ENCODE results near the gene RAB26.

RAB26 gene

DNA sequence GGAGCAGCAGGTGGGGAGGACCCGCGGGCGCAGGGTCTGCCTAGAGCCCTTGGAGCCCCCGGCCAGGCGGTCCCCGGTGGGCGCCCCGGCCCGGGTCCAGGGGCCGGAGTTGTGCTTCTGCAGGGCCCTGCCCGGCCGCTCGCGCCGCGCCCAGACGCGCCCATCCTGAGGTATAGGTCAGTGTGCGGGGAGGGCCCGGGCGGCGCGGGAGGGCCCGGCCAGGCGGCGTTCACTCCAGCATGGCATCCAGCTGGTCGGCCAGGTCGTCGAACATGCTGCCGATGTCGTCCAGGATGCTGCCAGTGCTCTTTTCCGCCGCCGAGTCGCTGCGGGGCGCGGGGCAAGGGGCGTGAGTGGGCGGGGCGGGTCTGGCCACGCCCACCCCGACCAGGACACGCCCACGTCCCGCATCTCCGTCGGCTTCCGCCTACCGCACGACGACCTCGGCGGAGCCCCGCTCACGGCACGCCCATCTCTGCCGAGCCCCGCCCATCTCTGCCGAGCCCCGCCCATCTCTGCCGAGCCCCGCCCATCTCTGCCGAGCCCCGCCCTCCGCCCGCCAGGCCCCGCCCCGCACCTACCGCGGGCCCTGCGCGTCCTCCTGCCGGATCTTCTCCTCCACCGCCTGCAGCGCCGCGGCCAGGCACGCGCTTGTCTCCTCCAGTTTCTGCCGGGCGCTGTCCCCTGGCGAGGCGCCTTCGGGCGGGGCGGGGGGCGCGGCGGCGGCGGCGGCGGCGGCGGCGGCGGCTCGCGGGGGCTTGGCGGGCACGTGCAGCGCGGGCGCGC lies 30.1 kb downstream of the RAB26 start:
- DNase-seq (ENCODE audit: low read depth, low spot score), result no peak

DNA sequence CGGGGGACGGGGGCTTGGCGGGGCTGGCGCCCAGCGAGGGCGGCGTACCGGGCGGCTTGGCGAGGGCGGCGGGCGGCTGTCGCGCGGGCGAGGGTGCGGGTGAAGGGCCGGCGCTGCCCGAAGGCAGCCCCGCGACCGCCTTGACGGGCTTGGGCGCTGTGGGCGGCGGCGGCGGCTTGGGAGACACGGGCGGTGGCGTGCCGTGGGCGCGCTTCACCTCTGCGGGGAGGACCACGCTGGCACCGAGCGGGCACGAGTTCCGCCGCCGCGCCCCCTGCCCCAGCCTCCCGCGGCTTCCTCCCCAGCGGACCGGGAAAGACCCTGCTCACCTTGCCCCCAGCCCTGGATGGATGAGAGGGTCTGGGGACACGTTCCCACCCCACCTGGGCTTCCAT lies 30.7 kb downstream of the RAB26 start:
- no peak for DNase-seq (ENCODE audit: low read depth, low spot score)

- DNase-seq (ENCODE audit: low read depth, low spot score), result no peak
Measured at GRCh38 chr16:2179576-2179975, 31.2 kb downstream of the RAB26 start.

- no peak for DNase-seq (ENCODE audit: low read depth, low spot score)
Measured at GRCh38 chr16:2180461-2180860, 32.0 kb downstream of the RAB26 start.

- DNase-seq (ENCODE audit: low read depth, low spot score), result no peak
Measured at GRCh38 chr16:2180962-2181923, 32.8 kb downstream of the RAB26 start.

DNA sequence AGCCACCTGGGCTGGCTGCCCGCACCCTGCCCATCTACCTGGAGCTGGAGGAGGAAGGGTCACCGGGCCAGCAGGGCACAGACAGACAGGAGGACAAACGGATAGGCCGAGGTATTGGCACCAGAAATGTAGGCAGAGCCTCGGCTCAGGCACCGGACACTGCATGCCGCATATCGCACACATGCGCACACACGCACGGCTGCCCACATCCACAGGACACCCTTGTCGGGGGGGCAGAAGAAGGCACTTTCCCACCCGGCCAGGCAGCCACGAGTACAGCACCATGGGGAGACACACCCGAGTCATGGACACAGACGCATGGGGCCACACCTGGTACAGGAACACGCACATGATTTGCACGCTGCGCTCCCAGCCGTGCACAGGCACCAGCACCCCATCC lies 33.5 kb downstream of the RAB26 start:
- no peak for DNase-seq (ENCODE audit: low read depth, low spot score)

GRCh38 chr16:2183671-2184070 lies 35.2 kb downstream of the RAB26 start:
- no peak for DNase-seq (ENCODE audit: low read depth, low spot score)

DNA sequence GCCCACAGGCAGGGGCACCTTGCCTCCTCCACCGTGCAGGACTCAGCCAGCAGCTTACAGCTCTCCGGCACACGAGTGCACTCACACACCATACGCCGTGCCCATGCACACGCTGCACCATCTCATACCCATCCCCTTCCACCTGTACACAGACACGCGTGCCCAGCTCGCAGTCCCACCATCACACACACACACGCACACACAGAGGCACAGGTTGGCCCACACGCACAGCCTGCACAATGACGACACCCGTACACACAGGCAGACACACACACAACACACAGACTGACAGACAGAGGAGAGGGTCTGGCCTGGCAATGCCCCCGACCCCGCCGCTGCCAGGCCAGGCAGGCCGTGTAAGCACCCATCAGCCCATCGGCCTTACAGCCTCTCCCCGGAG lies 35.9 kb downstream of the RAB26 start:
- DNase-seq (ENCODE audit: low read depth, low spot score), result no peak

GRCh38 chr16:2184962-2185361 lies 36.5 kb downstream of the RAB26 start:
- no peak for DNase-seq (ENCODE audit: low read depth, low spot score)

GRCh38 chr16:2186064-2186463 lies 37.6 kb downstream of the RAB26 start:
- DNase-seq (ENCODE audit: low read depth, low spot score), result no peak

DNA sequence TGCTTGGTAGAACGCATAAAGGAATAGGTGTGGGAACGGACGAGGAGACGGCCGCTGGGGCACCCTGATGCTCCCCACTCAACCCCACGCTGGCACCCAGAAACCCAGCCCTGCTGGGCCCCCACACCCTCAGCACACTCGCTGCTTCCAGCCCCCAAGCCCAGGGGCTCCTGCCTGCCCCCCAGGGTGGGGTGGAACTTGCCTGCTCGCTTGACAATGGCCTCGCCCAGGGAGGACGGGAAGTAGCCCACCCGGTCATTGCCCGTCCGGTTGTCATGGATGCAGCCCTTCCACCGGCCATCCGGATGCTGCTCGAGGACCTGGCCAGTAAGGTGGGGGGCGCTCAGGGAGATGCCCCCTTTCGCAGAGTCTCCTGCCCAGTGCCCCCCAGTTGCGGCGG lies 38.1 kb downstream of the RAB26 start:
- no peak for DNase-seq (ENCODE audit: low read depth, low spot score)

GRCh38 chr16:2187212-2187611 lies 38.8 kb downstream of the RAB26 start:
- no peak for DNase-seq (ENCODE audit: low read depth, low spot score)

- no peak for DNase-seq (ENCODE audit: low read depth, low spot score)
Measured at GRCh38 chr16:2188395-2188794, 40.0 kb downstream of the RAB26 start.

DNA sequence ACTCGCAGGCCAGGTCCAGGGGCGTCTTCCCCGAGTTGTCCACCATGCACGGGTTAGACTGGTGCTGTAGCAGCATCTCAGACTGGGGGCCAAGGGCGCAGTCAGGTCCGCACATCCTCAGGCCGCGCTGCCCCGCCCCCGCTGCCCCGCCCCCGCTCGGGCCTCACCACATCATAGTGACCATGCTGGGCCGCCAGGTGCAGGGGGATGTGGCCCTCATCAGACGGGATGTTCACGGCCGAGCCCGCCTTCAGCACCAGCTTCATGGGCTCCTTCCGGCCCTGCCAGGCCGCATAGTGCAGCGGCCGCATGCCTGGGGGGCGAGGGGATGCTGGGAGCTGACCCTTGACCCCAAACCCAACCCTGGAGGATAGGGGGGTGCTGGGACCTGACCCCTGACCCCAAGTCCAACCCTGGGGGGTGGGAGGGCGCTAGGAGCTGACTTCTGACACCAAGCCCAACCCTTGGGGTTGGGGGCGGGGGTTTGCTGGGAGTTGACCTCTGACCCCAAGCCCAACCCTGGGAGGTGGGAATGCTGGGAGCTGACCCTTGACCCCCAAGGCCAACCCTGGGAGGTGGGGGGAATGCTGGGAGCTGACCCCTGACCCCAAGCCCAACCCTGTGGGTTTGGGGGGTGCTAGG lies 40.9 kb downstream of the RAB26 start:
- no peak for DNase-seq (ENCODE audit: low read depth, low spot score)

DNA sequence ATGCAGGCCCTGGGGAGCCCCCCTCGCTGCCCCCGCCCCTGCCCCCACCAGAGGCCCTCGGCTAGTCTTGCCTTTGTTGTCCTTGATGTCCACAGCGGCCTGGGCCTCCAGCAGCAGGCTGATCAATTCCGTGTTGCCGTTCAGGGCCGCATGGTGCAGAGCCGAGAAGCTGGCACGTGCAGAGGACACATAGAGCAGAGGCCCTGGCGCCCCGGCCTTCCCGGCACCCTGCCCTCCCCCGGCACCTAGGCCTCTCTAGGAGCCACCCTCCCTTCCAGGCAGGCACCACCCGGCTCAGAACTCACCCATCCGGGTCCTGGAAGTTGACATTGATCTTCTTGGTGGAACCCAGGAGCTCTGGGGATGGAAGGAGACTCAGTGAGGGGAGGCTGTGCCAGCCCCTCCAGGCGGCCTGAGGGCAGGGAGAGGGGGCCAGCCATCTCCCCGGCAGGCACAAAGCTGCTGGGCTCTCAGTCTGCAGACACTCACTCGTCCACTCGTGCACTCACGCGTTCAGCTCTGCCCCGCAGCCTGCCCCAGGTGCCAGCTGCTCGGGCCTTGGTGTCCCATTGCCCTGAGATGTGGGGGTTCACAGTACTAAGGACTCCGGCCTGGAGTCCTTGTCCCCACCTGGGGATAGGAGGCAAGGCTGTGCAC lies 41.7 kb downstream of the RAB26 start:
- no peak for DNase-seq (ENCODE audit: low read depth, low spot score)

- DNase-seq (ENCODE audit: low read depth, low spot score), result no peak
Measured at GRCh38 chr16:2190659-2191445, 42.4 kb downstream of the RAB26 start.

- no peak for DNase-seq (ENCODE audit: low read depth, low spot score)
Measured at GRCh38 chr16:2191446-2191706, 43.0 kb downstream of the RAB26 start.

DNA sequence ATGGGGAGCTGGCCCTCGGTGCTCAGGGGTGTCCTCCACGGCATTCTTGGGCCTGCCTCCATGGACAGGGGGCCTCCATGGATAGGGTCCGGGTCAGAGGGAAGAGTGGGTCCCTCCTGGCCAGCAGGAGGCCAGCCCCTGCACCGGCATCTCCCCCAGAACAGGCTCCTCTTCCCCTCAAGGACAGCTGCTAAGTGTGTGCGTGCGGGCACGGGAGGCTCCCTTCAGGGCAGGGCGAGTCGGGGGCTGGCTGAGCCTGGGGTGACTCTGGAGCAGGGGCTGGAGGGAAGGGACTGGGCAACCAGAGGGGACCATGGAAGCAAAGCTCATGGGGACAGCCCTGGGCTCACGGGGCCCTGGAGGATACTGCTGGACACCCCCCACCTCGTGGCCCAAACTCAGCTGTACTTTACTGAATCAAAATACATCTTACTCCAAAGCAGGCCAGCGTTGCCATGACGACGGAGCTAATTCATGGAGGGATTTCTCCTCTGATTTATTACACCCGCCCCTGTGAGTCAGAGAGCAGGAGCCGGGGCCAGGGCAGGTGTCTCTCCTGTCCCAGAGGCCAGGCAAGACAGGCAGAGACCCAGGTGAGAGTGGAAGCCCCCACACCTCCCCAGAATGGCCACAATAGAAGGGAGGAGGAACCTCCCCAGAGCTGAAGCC lies 45.9 kb downstream of the RAB26 start:
- no peak for DNase-seq (ENCODE audit: low read depth, low spot score)

- DNase-seq (ENCODE audit: low read depth, low spot score), result no peak
Measured at GRCh38 chr16:2194852-2195321, 46.5 kb downstream of the RAB26 start.

DNA sequence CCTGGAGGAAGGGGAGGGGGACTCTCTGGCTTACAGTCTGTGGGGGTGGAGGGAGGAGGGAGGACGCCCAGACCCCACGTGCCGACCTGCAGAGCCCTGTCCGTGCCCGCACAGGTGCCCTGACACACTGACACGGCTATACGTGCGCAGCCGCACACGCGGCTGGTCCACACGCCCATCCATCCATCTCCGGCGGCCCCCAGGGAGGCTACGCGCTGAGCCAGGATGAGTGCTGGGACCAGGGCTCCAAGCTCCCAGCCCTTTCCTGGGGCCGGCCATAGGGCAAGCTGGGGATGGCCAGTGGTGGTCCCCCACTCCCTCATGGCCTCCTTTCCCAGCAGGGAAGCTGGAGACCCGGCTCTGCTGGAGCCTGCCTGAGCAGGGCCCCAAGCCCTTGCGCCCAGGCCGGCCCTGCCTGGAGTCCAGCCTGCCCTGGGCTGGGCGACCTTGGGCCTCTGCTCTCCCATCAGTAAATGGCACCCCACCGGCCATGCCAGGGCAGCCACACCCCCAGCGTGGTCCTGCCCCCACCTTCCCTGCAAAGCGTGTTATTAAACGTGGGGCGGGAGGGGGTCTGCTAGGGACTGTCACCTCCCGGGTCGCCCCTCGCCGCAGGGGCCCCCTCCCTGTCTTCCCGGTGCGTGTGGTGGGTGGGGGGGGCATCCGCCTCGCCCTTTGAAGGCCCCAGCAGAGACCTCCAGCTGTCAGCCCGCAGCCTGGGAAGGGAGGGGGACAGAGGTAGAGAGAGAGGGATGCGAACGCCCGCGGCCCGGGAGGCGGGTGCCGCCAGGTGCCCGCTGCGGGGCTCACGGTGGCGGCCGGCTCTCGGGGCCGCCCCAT lies 47.1 kb downstream of the RAB26 start:
- DNase-seq (ENCODE audit: low read depth, low spot score), result no peak

All from brain pericyte (primary cell).